ENCODE data around the gene MPHOSPH9.
A peak's percentile ranks its signal among the peaks of the same experiment; 100 is the strongest.

MPHOSPH9 gene

GRCh38 chr12:123267335-123267920, 34.5 kb upstream of the MPHOSPH9 start:
- Histone ChIP-seq H3K9ac (ENCODE audit: low read length) (no peak overlapping the region), H3K36me3 (replicated peaks; ENCODE audit: low read depth, low read length) (peaks cover 2% of the 10 kb centered on the region), H2AFZ (ENCODE audit: low read depth, low read length) (no peak overlapping the region), H4K20me1 (ENCODE audit: insufficient read depth, low read length) (no peaks in the 10 kb centered on the region), H3K79me2 (ENCODE audit: low read length) (peaks cover 21% of the 10 kb centered on the region), H3K4me2 (ENCODE audit: low read length) (no peak overlapping the region), H3K4me1 (ENCODE audit: low read length) (peaks cover 12% of the 10 kb centered on the region), H3K9me3 (ENCODE audit: insufficient read depth, low read length) (no peaks in the 10 kb centered on the region), H3K27ac (ENCODE audit: low read length) (no peak overlapping the region), H3K4me3 (ENCODE audit: low read length) (no peak overlapping the region), H3K27me3 (ENCODE audit: low read depth, low read length) (no peaks in the 10 kb centered on the region)
- TF ChIP-seq EZH2phosphoT487 (IDR thresholded peaks at IDR 0.05; ENCODE audit: low read depth), result no peak
- no peak for TF ChIP-seq CTCF (IDR thresholded peaks at IDR 0.05; ENCODE audit: low read depth, low read length)

GRCh38 chr12:123266679-123267277, 33.8 kb upstream of the MPHOSPH9 start:
- H3K79me2 ChIP-seq (ENCODE audit: low read length), result peaks cover 21% of the 10 kb centered on the region
- H3K9me3 ChIP-seq (ENCODE audit: insufficient read depth, low read length), result no peaks in the 10 kb centered on the region
- H3K4me2 ChIP-seq (ENCODE audit: low read length), result no peak overlapping the region
- no peaks in the 10 kb centered on the region for H4K20me1 ChIP-seq (ENCODE audit: insufficient read depth, low read length)
- H3K4me3 ChIP-seq (ENCODE audit: low read length), result no peak overlapping the region
- peaks cover 8% of the 10 kb centered on the region; the same call in 1 of the 2 replicates for H3K4me1 ChIP-seq (ENCODE audit: low read length)
- no peak for TF ChIP-seq CTCF (IDR thresholded peaks at IDR 0.05; ENCODE audit: low read depth, low read length)
- no peak for TF ChIP-seq EZH2phosphoT487 (IDR thresholded peaks at IDR 0.05; ENCODE audit: low read depth)
- H3K27me3 ChIP-seq (ENCODE audit: low read depth, low read length), result no peaks in the 10 kb centered on the region
- H3K27ac ChIP-seq (ENCODE audit: low read length), result no peak overlapping the region
- H3K9ac ChIP-seq (ENCODE audit: low read length), result no peak overlapping the region
- peaks cover 2% of the 10 kb centered on the region for H3K36me3 ChIP-seq (replicated peaks; ENCODE audit: low read depth, low read length)
- H2AFZ ChIP-seq (ENCODE audit: low read depth, low read length), result no peak overlapping the region

DNA sequence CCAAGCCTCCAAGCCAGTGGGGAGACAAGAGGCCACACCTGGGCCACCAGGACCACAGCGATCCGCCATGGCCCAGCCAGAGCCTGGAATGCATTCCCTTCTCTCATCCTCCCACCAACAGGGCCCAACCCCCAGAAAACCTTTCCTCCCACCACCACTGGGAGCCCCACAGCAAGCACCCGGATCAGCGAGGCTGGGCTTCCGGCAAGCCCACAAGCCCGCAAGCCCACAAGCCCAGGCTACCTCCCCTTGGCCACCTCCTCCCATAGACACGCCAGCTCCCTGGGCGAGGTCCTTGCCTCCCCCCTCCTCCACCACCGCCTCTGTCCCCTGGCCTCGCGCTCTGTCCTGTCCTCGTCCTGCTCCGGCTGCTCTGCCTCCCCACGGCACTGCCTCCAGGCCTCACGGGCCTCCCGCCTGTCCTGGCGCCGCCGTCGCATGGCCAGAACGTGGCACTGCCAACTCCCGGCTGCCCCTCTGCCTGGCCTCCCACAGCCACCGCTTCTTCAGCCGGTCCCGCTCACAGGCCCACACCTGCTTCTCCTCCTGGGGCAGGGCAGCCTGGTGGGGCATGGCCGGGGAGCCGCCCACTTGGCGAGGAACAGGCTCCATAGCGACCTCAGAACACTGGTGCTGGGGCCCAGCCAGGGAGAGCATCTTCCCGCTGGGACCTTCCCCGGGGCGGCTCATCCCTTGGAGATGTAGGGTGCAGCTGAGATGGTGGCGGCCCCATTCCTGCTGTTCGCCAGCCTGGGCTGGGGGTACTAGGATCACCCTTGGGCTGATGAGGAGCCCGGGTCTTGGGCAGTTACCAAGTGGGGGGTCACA, 33.1 kb upstream of the MPHOSPH9 start:
- peaks cover 8% of the 10 kb centered on the region; the same call in 1 of the 2 replicates for H3K4me1 ChIP-seq (ENCODE audit: low read length)
- no peak overlapping the region for H3K4me2 ChIP-seq (ENCODE audit: low read length)
- no peaks in the 10 kb centered on the region for H4K20me1 ChIP-seq (ENCODE audit: insufficient read depth, low read length)
- peaks cover 4% of the 10 kb centered on the region for H3K36me3 ChIP-seq (replicated peaks; ENCODE audit: low read depth, low read length)
- no peak overlapping the region for H3K27ac ChIP-seq (ENCODE audit: low read length)
- TF ChIP-seq EZH2phosphoT487 (IDR thresholded peaks at IDR 0.05; ENCODE audit: low read depth) (no peak), CTCF (IDR thresholded peaks at IDR 0.05; ENCODE audit: low read depth, low read length) (no peak)
- no peak overlapping the region for H3K4me3 ChIP-seq (ENCODE audit: low read length)
- no peak overlapping the region for H3K9ac ChIP-seq (ENCODE audit: low read length)
- H2AFZ ChIP-seq (ENCODE audit: low read depth, low read length), result no peak overlapping the region
- no peaks in the 10 kb centered on the region for H3K27me3 ChIP-seq (ENCODE audit: low read depth, low read length)
- H3K79me2 ChIP-seq (ENCODE audit: low read length), result peaks cover 21% of the 10 kb centered on the region
- no peaks in the 10 kb centered on the region for H3K9me3 ChIP-seq (ENCODE audit: insufficient read depth, low read length)

DNA sequence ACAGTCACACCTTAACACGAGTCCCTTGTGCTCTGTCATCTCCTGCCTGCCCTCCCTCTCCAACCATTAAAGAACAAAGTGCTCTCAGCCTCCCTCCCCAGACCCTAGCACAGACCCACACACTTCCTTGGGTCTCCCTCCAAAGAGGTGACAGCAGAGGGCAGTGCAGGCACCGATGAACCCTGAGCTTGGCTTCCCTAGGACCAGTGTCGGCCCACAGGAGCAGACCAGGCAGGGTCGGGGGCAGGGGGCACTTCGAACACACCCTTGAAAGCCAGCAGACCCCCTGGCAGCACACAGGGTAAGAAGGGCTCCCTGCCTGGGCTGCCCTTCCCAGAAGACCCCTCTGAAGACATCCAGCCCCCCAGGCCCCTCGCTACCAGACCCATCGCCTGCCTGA, 31.7 kb upstream of the MPHOSPH9 start:
- Histone ChIP-seq H3K36me3 (replicated peaks; ENCODE audit: low read depth, low read length) (peaks cover 6% of the 10 kb centered on the region), H4K20me1 (ENCODE audit: insufficient read depth, low read length) (no peaks in the 10 kb centered on the region), H3K79me2 (ENCODE audit: low read length) (peaks cover 9% of the 10 kb centered on the region), H3K4me1 (ENCODE audit: low read length) (no peaks in the 10 kb centered on the region; the same call in 1 of the 2 replicates), H3K9me3 (ENCODE audit: insufficient read depth, low read length) (no peaks in the 10 kb centered on the region), H3K27me3 (ENCODE audit: low read depth, low read length) (no peaks in the 10 kb centered on the region), H2AFZ (ENCODE audit: low read depth, low read length) (no peak overlapping the region), H3K4me2 (ENCODE audit: low read length) (no peak overlapping the region), H3K4me3 (ENCODE audit: low read length) (no peak overlapping the region), H3K9ac (ENCODE audit: low read length) (no peak overlapping the region), H3K27ac (ENCODE audit: low read length) (no peak overlapping the region)
- no peak for TF ChIP-seq EZH2phosphoT487 (IDR thresholded peaks at IDR 0.05; ENCODE audit: low read depth)
- TF ChIP-seq CTCF (IDR thresholded peaks at IDR 0.05; ENCODE audit: low read depth, low read length), result peak; percentile 51
